GM12878 (cell line): Measurements from ENCODE around the gene STT3B. TPM values are rescaled to one million over a fixed set of nuclear protein-coding genes. Genes with fewer than 3 reads are reported as not detected.

Experiments used
- CBFB ChIP-seq: IDR thresholded peaks from 2 replicates; pipeline ENCODE4 v1.6.1; 2016; ENCODE audit warnings: antibody characterized with exemption, low read depth
- CREB1 ChIP-seq: IDR thresholded peaks from 2 replicates; pipeline ENCODE4 v1.6.1; 2012; ENCODE audit warnings: low read depth, mild to moderate bottlenecking, inconsistent platforms
- DPF2 ChIP-seq: fragments of 450-650 bp; IDR thresholded peaks from 2 replicates; pipeline ENCODE4 v1.6.1; 2017; ENCODE audit warnings: mild to moderate bottlenecking
- ETV6 ChIP-seq, 2 experiments: fragments of 450-650 bp in 1 of 2; IDR thresholded peaks in 1 of 2; conservative IDR thresholded peaks in 1 of 2; 2 replicates each; pipeline ENCODE4 v1.6.1; 2014; ENCODE audit warnings: antibody characterized with exemption in 1 of 2, borderline replicate concordance in 1 of 2, low read depth in 1 of 2, mild to moderate bottlenecking in 1 of 2, moderate library complexity in 1 of 2
- EZH2 ChIP-seq: IDR thresholded peaks from 2 replicates; pipeline ENCODE4 v1.6.1; 2012; ENCODE audit warnings: low read depth, mild to moderate bottlenecking, control low read depth, inconsistent platforms, low read length, borderline replicate concordance; ENCODE audit not compliant: control insufficient read depth
- GATAD2B ChIP-seq: fragments of 450-650 bp; conservative IDR thresholded peaks from 2 replicates; pipeline ENCODE4 v1.6.1; 2017; ENCODE audit warnings: low read depth, mild to moderate bottlenecking, moderate library complexity
- IKZF1 ChIP-seq: fragments of 450-650 bp; conservative IDR thresholded peaks from 2 replicates; pipeline ENCODE4 v1.6.1; 2017; ENCODE audit warnings: antibody characterized with exemption, mild to moderate bottlenecking
- IKZF2 ChIP-seq, 2 experiments: fragments of 450-650 bp; IDR thresholded peaks; 2 replicates each; pipeline ENCODE4 v1.6.1; 2017; ENCODE audit warnings: mild to moderate bottlenecking in 2 of 2, moderate library complexity in 2 of 2
- KLF5 ChIP-seq: fragments of 450-650 bp; IDR thresholded peaks from 2 replicates; pipeline ENCODE4 v1.6.1; 2014; ENCODE audit warnings: mild to moderate bottlenecking; ENCODE audit not compliant: partially characterized antibody
- NFIC ChIP-seq: IDR thresholded peaks from 2 replicates; pipeline ENCODE4 v1.6.1; 2012; ENCODE audit warnings: low read depth, mild to moderate bottlenecking, inconsistent platforms, low read length, moderate library complexity
- NFYB ChIP-seq: IDR thresholded peaks from 2 replicates; pipeline ENCODE4 v1.6.1; 2011; ENCODE audit warnings: low read depth, mild to moderate bottlenecking, low read length, improper control_type of control experiment, moderate library complexity; ENCODE audit not compliant: insufficient read depth
- NR2C1 ChIP-seq: fragments of 450-650 bp; IDR thresholded peaks from 2 replicates; pipeline ENCODE4 v1.6.1; 2017; ENCODE audit warnings: antibody characterized with exemption, mild to moderate bottlenecking, moderate library complexity
- POLR2A ChIP-seq: IDR thresholded peaks from 2 replicates; pipeline ENCODE4 v1.6.1; 2011; ENCODE audit warnings: low read depth, mild to moderate bottlenecking, low read length
- RB1 ChIP-seq: fragments of 450-650 bp; formaldehyde crosslinking; IDR thresholded peaks from 2 replicates; pipeline ENCODE4 v1.6.1; 2017; ENCODE audit warnings: mild to moderate bottlenecking, borderline replicate concordance
- SRF ChIP-seq, 2 experiments: IDR thresholded peaks; 2 replicates each; pipeline ENCODE4 v1.6.1; 2011; ENCODE audit warnings: low read depth in 2 of 2, low read length in 2 of 2, mild to moderate bottlenecking in 1 of 2, moderate library complexity in 1 of 2
- ZNF207 ChIP-seq: fragments of 450-650 bp; IDR thresholded peaks from 2 replicates; pipeline ENCODE4 v1.6.1; 2014; ENCODE audit warnings: antibody characterized with exemption, mild to moderate bottlenecking, borderline replicate concordance
- polyA plus RNA-seq, 11 experiments: library from polyadenylated mRNA; depleted of rRNA in 4 of 11; unstranded in 6 of 11; stranded (reverse) in 5 of 11; fragments of >200 nt; fragmentation: Nextera tagmentation in 4 of 11; fragmentation: Illumina TruSeq in 1 of 11; extraction: Ambion mirVana in 4 of 11; extraction: Trizol in 1 of 11; gene quantifications; 1 replicate in 1 of 11; 2 replicates in 10 of 11; pipeline versions ENCODE4 v1.2.1 to v1.2.3, GENCODE V29; 2011 to 2016; ENCODE audit warnings: inconsistent platforms in 2 of 11, missing spikeins in 2 of 11, low read depth in 1 of 11
- total RNA-seq, 4 experiments: library from RNA; depleted of rRNA in 3 of 4; stranded (reverse); fragments of >200 nt in 3 of 4; fragmentation: Illumina TruSeq in 1 of 4; extraction: Trizol in 1 of 4; gene quantifications; 2 replicates each; pipeline versions ENCODE4 v1.2.1 to v1.2.3, GENCODE V29; 2013 to 2021
- TF ChIP-seq, protein P1 (sequence below): IDR thresholded peaks from 2 replicates; pipeline ENCODE4 v1.6.1; 2012; ENCODE audit warnings: improper control_type of control experiment, low read depth, low read length; ENCODE audit not compliant: insufficient replicate concordance
- TF ChIP-seq, protein P2 (sequence below): fragments of 450-650 bp; IDR thresholded peaks from 2 replicates; pipeline ENCODE4 v1.6.1; 2014; ENCODE audit warnings: mild to moderate bottlenecking
- TF ChIP-seq, protein P3 (sequence below), 3 experiments: IDR thresholded peaks in 2 of 3; conservative IDR thresholded peaks in 1 of 3; 2 replicates each; pipeline ENCODE4 v1.5.1; 2011; ENCODE audit warnings: low read depth in 3 of 3, low read length in 3 of 3, mild to moderate bottlenecking in 3 of 3, control low read depth in 2 of 3, moderate library complexity in 2 of 3, inconsistent platforms in 1 of 3, mixed read lengths in 1 of 3; ENCODE audit not compliant: control insufficient read depth in 2 of 3, insufficient read depth in 1 of 3; ENCODE audit errors: extremely low read depth in 1 of 3
- TF ChIP-seq, protein P4 (sequence below): fragments of 450-650 bp; IDR thresholded peaks from 2 replicates; pipeline ENCODE4 v1.6.1; 2016; ENCODE audit warnings: mild to moderate bottlenecking

The STT3B gene
- total and polyA plus RNA-seq, 10 of the 15 experiments (the other 5 are each of a cell fraction or from before 2014, with no cell fraction given) = 19.9 to 208 (median 79.6) TPM

DNA sequence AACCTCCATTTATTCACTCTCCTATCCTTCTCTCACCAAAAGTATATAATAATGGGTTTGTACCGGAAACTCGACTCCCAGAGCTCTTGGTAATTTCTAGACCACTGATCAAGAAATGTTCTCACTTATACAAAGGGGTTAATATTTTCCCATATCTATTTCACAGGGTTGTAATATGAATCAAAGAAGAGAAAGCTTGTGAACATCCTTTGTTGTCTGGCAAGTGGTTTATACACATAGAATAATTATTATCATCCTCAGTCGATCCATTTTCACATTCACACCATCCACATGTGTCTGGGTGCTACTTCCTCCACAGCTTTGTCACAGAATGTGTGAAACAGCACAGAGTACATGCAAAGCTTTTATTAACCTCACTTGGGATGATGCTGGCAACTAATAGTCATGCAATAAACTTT is 29.9 kb upstream of the STT3B start (continued):
- TF ChIP-seq, protein P1, sequence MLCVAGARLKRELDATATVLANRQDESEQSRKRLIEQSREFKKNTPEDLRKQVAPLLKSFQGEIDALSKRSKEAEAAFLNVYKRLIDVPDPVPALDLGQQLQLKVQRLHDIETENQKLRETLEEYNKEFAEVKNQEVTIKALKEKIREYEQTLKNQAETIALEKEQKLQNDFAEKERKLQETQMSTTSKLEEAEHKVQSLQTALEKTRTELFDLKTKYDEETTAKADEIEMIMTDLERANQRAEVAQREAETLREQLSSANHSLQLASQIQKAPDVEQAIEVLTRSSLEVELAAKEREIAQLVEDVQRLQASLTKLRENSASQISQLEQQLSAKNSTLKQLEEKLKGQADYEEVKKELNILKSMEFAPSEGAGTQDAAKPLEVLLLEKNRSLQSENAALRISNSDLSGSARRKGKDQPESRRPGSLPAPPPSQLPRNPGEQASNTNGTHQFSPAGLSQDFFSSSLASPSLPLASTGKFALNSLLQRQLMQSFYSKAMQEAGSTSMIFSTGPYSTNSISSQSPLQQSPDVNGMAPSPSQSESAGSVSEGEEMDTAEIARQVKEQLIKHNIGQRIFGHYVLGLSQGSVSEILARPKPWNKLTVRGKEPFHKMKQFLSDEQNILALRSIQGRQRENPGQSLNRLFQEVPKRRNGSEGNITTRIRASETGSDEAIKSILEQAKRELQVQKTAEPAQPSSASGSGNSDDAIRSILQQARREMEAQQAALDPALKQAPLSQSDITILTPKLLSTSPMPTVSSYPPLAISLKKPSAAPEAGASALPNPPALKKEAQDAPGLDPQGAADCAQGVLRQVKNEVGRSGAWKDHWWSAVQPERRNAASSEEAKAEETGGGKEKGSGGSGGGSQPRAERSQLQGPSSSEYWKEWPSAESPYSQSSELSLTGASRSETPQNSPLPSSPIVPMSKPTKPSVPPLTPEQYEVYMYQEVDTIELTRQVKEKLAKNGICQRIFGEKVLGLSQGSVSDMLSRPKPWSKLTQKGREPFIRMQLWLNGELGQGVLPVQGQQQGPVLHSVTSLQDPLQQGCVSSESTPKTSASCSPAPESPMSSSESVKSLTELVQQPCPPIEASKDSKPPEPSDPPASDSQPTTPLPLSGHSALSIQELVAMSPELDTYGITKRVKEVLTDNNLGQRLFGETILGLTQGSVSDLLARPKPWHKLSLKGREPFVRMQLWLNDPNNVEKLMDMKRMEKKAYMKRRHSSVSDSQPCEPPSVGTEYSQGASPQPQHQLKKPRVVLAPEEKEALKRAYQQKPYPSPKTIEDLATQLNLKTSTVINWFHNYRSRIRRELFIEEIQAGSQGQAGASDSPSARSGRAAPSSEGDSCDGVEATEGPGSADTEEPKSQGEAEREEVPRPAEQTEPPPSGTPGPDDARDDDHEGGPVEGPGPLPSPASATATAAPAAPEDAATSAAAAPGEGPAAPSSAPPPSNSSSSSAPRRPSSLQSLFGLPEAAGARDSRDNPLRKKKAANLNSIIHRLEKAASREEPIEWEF = peak; percentile 54
- TF ChIP-seq CBFB = no peak
- TF ChIP-seq, protein P2, sequence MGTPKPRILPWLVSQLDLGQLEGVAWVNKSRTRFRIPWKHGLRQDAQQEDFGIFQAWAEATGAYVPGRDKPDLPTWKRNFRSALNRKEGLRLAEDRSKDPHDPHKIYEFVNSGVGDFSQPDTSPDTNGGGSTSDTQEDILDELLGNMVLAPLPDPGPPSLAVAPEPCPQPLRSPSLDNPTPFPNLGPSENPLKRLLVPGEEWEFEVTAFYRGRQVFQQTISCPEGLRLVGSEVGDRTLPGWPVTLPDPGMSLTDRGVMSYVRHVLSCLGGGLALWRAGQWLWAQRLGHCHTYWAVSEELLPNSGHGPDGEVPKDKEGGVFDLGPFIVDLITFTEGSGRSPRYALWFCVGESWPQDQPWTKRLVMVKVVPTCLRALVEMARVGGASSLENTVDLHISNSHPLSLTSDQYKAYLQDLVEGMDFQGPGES = no peak
- TF ChIP-seq ZNF207 = no peak
- no peak for TF ChIP-seq ETV6 (conservative IDR thresholded peaks at IDR 0.05 in 1 of 2, IDR thresholded peaks at IDR 0.05 in 1 of 2; ENCODE audit: borderline replicate concordance in 1 of 2, low read depth in 1 of 2)
- peak; percentile 46; the same call in 1 of the 2 replicates for TF ChIP-seq IKZF1
- no peak for TF ChIP-seq EZH2
- TF ChIP-seq NFYB = no peak
- no peak for TF ChIP-seq SRF (IDR thresholded peaks at IDR 0.05; ENCODE audit: low read depth in 2 of 2, low read length in 2 of 2)
- TF ChIP-seq, protein P3, sequence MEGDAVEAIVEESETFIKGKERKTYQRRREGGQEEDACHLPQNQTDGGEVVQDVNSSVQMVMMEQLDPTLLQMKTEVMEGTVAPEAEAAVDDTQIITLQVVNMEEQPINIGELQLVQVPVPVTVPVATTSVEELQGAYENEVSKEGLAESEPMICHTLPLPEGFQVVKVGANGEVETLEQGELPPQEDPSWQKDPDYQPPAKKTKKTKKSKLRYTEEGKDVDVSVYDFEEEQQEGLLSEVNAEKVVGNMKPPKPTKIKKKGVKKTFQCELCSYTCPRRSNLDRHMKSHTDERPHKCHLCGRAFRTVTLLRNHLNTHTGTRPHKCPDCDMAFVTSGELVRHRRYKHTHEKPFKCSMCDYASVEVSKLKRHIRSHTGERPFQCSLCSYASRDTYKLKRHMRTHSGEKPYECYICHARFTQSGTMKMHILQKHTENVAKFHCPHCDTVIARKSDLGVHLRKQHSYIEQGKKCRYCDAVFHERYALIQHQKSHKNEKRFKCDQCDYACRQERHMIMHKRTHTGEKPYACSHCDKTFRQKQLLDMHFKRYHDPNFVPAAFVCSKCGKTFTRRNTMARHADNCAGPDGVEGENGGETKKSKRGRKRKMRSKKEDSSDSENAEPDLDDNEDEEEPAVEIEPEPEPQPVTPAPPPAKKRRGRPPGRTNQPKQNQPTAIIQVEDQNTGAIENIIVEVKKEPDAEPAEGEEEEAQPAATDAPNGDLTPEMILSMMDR (IDR thresholded peaks at IDR 0.05 in 2 of 3, conservative IDR thresholded peaks at IDR 0.05 in 1 of 3; ENCODE audit: control insufficient read depth in 2 of 3, extremely low read depth in 1 of 3, insufficient read depth in 1 of 3, low read depth in 3 of 3, low read length in 3 of 3) = no peak
- TF ChIP-seq, protein P4, sequence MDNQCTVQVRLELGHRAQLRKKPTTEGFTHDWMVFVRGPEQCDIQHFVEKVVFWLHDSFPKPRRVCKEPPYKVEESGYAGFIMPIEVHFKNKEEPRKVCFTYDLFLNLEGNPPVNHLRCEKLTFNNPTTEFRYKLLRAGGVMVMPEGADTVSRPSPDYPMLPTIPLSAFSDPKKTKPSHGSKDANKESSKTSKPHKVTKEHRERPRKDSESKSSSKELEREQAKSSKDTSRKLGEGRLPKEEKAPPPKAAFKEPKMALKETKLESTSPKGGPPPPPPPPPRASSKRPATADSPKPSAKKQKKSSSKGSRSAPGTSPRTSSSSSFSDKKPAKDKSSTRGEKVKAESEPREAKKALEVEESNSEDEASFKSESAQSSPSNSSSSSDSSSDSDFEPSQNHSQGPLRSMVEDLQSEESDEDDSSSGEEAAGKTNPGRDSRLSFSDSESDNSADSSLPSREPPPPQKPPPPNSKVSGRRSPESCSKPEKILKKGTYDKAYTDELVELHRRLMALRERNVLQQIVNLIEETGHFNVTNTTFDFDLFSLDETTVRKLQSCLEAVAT = no peak
- no peak for TF ChIP-seq NR2C1
- 0 out of 2 replicates have a peak, but pooled peaks have one; percentile 22 for TF ChIP-seq NFIC
- no peak for TF ChIP-seq RB1
- no peak for TF ChIP-seq POLR2A
- no peak for TF ChIP-seq CREB1
- TF ChIP-seq GATAD2B = peak; percentile 91
- no peak for TF ChIP-seq KLF5
- no peak for TF ChIP-seq DPF2
- peak; percentile 40 to 48; a peak in 2 of 4 replicates for TF ChIP-seq IKZF2 (IDR thresholded peaks at IDR 0.05)
